GM15510 (cell line): ENCODE data around the gene KTI12.

Source experiments
- POLR2A ChIP-seq: IDR thresholded peaks from 3 replicates; pipeline ENCODE4 v1.6.1; 2011; ENCODE audit warnings: borderline replicate concordance; ENCODE audit not compliant: insufficient read length; ENCODE audit errors: extremely low read depth

KTI12 gene

GRCh38 chr1:52033190-52034049 is at the start of gene KTI12:
Gene KTI12 (minus strand): TSS chr1:52033810. CDS start chr1:52033761, 49 bp downstream.
- peak; percentile 86 for TF ChIP-seq POLR2A

GRCh38 chr1:52080014-52080415 is 46.4 kb upstream of the KTI12 start:
- no peak for TF ChIP-seq POLR2A

- no peak for TF ChIP-seq POLR2A
Observed at GRCh38 chr1:52072291-52072690, 38.7 kb upstream of the KTI12 start.

- TF ChIP-seq POLR2A: no peak
Observed at GRCh38 chr1:52070704-52071103, 37.1 kb upstream of the KTI12 start.

- no peak for TF ChIP-seq POLR2A
Observed at GRCh38 chr1:52063192-52063591, 29.6 kb upstream of the KTI12 start.

GRCh38 chr1:52060822-52061221 is 27.2 kb upstream of the KTI12 start:
- no peak for TF ChIP-seq POLR2A

GRCh38 chr1:52059888-52060287 is 26.3 kb upstream of the KTI12 start:
- TF ChIP-seq POLR2A: no peak

- no peak for TF ChIP-seq POLR2A
Observed at GRCh38 chr1:52059321-52059720, 25.7 kb upstream of the KTI12 start.

- TF ChIP-seq POLR2A: no peak
Observed at GRCh38 chr1:52057876-52058415, 24.3 kb upstream of the KTI12 start.

- no peak for TF ChIP-seq POLR2A
Observed at GRCh38 chr1:52057255-52057654, 23.6 kb upstream of the KTI12 start.

- no peak for TF ChIP-seq POLR2A
Observed at GRCh38 chr1:52056937-52057231, 23.3 kb upstream of the KTI12 start.

GRCh38 chr1:52056163-52056936 is 22.7 kb upstream of the KTI12 start, which contains the start of gene BTF3L4:
Gene BTF3L4 (plus strand): TSS chr1:52056295. CDS start chr1:52059848, 3,553 bp downstream.
- TF ChIP-seq POLR2A: peak; percentile 68

- no peak for TF ChIP-seq POLR2A
Observed at GRCh38 chr1:52055866-52056162, 22.2 kb upstream of the KTI12 start.

- TF ChIP-seq POLR2A: peak; percentile 86
Observed at GRCh38 chr1:52055066-52055865, 21.7 kb upstream of the KTI12 start, which contains the start of gene TXNDC12. Gene TXNDC12 (minus strand): TSS chr1:52055191. CDS start chr1:52055096, 95 bp downstream.
